Hepatocyte (in vitro differentiated cells): ENCODE results near the gene LRRC9. TPM values are rescaled to one million over a fixed set of nuclear protein-coding genes. Genes with fewer than 3 reads are reported as not detected.
"Not testable (repeated sequence)": the region's sequence is repeated elsewhere in the genome, so short reads cannot be mapped to it uniquely, and the experiment has no call there.

Source experiments
- DNase-seq: peaks from one replicate; pipeline ENCODE4 v3.0.0-alpha.2; 2016; ENCODE audit warnings: low spot score
- H2AFZ ChIP-seq: fragments of 200-600 bp; sonication (generic); 2 replicates; pipeline ENCODE4 v1.6.0; 2016; ENCODE audit warnings: antibody characterized with exemption, mild to moderate bottlenecking
- H3K27ac ChIP-seq: fragments of 200-600 bp; sonication (generic); 2 replicates; pipeline ENCODE4 v1.5.1; 2016; ENCODE audit warnings: mild to moderate bottlenecking
- H3K27me3 ChIP-seq: fragments of 200-600 bp; sonication (generic); 2 replicates; pipeline ENCODE4 v1.6.1; 2016
- H3K36me3 ChIP-seq: fragments of 200-600 bp; sonication (generic); replicated peaks from 2 replicates; pipeline ENCODE4 v1.5.1; 2016; ENCODE audit warnings: low read depth; ENCODE audit not compliant: insufficient read depth
- H3K4me1 ChIP-seq: fragments of 200-600 bp; sonication (generic); 2 replicates; pipeline ENCODE4 v1.5.1; 2016; ENCODE audit warnings: mild to moderate bottlenecking, moderate library complexity; ENCODE audit not compliant: insufficient read depth
- H3K4me2 ChIP-seq: fragments of 200-600 bp; sonication (generic); 2 replicates; pipeline ENCODE4 v1.6.0; 2016
- H3K4me3 ChIP-seq: fragments of 200-600 bp; sonication (generic); 2 replicates; pipeline ENCODE4 v1.5.1; 2016; ENCODE audit warnings: mild to moderate bottlenecking
- H3K79me2 ChIP-seq: fragments of 200-600 bp; sonication (generic); 2 replicates; pipeline ENCODE4 v1.6.0; 2017; ENCODE audit warnings: mild to moderate bottlenecking
- H3K9me2 ChIP-seq: fragments of 200-600 bp; sonication (generic); replicated peaks from 2 replicates; pipeline ENCODE4 v1.6.0; 2017; ENCODE audit warnings: mild to moderate bottlenecking; ENCODE audit not compliant: insufficient read depth
- H3K9me3 ChIP-seq: fragments of 200-600 bp; sonication (generic); 2 replicates; pipeline ENCODE4 v1.5.1; 2016; ENCODE audit warnings: low read depth, mild to moderate bottlenecking
- H4K20me1 ChIP-seq: fragments of 200-600 bp; sonication (generic); 2 replicates; pipeline ENCODE4 v1.6.0; 2016; ENCODE audit warnings: mild to moderate bottlenecking; ENCODE audit not compliant: insufficient read depth, poor library complexity, severe bottlenecking
- CTCF ChIP-seq: fragments of 200-600 bp; sonication (generic); IDR thresholded peaks from 2 replicates; pipeline ENCODE4 v1.5.1; 2016; ENCODE audit warnings: antibody characterized with exemption, mild to moderate bottlenecking; ENCODE audit not compliant: poor library complexity
- EZH2 ChIP-seq: fragments of 200-600 bp; sonication (generic); IDR thresholded peaks from 2 replicates; pipeline ENCODE4 v1.6.1; 2016; ENCODE audit warnings: antibody characterized with exemption, mild to moderate bottlenecking, borderline replicate concordance
- EZH2phosphoT487 ChIP-seq: fragments of 200-600 bp; sonication (generic); IDR thresholded peaks from one replicate; pipeline ENCODE4 v1.6.1; 2018; ENCODE audit warnings: antibody characterized with exemption, mild to moderate bottlenecking, low read depth, moderate library complexity; ENCODE audit not compliant: unreplicated experiment, severe bottlenecking
- WGBS: methylation state at CpG from one replicate; pipeline ENCODE4 v1.1.6; 2016; ENCODE audit warnings: low lambda C conversion rate; ENCODE audit errors: missing lambda C conversion rate; 5-methylcytosine and 5-hydroxymethylcytosine counted together
- polyA plus RNA-seq: library from polyadenylated mRNA; unstranded; fragments of >200 nt; fragmentation: Nextera tagmentation; extraction: Ambion mirVana; gene quantifications from 2 replicates; pipeline ENCODE4 v1.2.1, GENCODE V29; 2016
- total RNA-seq: library from RNA; depleted of rRNA; stranded (reverse); fragments of >200 nt; gene quantifications from 2 replicates; pipeline ENCODE4 v1.2.3, GENCODE V29; 2014

The LRRC9 gene
- total and polyA plus RNA-seq, 2 experiments from 2014 or later, result 0.13 to 2.1 TPM

GRCh38 chr14:60002819-60003492 is 83.0 kb downstream of the LRRC9 start:
- 76% methylated on average over 2 of the region's 2 CpGs for WGBS
- TF ChIP-seq EZH2, result no peak
- no peak for TF ChIP-seq CTCF
- no peak for TF ChIP-seq EZH2phosphoT487
- DNase-seq, result peak; percentile 19

GRCh38 chr14:60003991-60004390 is 84.0 kb downstream of the LRRC9 start:
- H3K4me3 ChIP-seq, result no peak overlapping the region
- H4K20me1 ChIP-seq, result no peaks in the 10 kb centered on the region
- no peak for TF ChIP-seq EZH2
- TF ChIP-seq CTCF, result no peak
- no peak for TF ChIP-seq EZH2phosphoT487
- H3K27me3 ChIP-seq, result no peaks in the 10 kb centered on the region
- H3K27ac ChIP-seq, result peak overlapping the region; percentile 67
- no peak overlapping the region for H2AFZ ChIP-seq
- peaks cover 10% of the 10 kb centered on the region for H3K4me1 ChIP-seq
- H3K36me3 ChIP-seq, result no peaks in the 10 kb centered on the region
- no peaks in the 10 kb centered on the region for H3K9me3 ChIP-seq
- H3K9me2 ChIP-seq, result no peaks in the 10 kb centered on the region
- H3K79me2 ChIP-seq, result no peaks in the 10 kb centered on the region
- H3K4me2 ChIP-seq, result peak overlapping the region; percentile 54
- 40% methylated on average over 3 of the region's 3 CpGs for WGBS
- peak; percentile 11 for DNase-seq

More at GRCh38 chr14:60002819-60003492, 83.0 kb downstream of the LRRC9 start:
- H2AFZ ChIP-seq, result no peak overlapping the region
- no peaks in the 10 kb centered on the region for H3K79me2 ChIP-seq
- H3K9me2 ChIP-seq, result no peaks in the 10 kb centered on the region
- no peaks in the 10 kb centered on the region for H4K20me1 ChIP-seq
- peak overlapping the region; percentile 67 for H3K27ac ChIP-seq
- H3K4me2 ChIP-seq, result peak overlapping the region; percentile 54
- no peaks in the 10 kb centered on the region for H3K9me3 ChIP-seq
- H3K36me3 ChIP-seq, result no peaks in the 10 kb centered on the region
- H3K27me3 ChIP-seq, result no peaks in the 10 kb centered on the region
- peaks cover 10% of the 10 kb centered on the region for H3K4me1 ChIP-seq
- H3K4me3 ChIP-seq, result no peak overlapping the region

DNA sequence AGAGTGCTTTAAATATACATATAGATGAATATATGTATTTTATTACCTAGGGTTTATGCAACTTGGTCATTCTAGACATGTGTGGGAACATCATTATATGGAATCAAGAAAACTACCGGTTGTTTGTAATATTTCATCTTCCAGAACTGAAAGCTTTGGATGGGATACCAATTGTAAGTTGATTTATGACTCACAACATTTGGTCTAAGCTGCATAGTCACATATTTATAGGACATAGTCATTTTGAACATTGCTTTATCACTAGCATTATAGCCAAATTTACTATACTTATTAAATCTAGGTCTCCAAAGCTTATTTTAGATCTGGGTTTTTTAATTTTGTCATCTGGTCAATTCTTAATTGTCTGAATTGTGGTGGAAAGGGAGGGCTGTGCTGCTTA is 88.1 kb downstream of the LRRC9 start:
- Histone ChIP-seq H3K9me3 (no peaks in the 10 kb centered on the region), H3K79me2 (no peaks in the 10 kb centered on the region), H3K27me3 (no peaks in the 10 kb centered on the region), H3K36me3 (no peaks in the 10 kb centered on the region), H3K4me1 (peaks cover 6% of the 10 kb centered on the region), H4K20me1 (no peaks in the 10 kb centered on the region), H3K4me3 (no peak overlapping the region), H2AFZ (no peak overlapping the region), H3K27ac (no peak overlapping the region), H3K4me2 (no peak overlapping the region), H3K9me2 (no peaks in the 10 kb centered on the region)
- WGBS, result 81% methylated on average over 1 of the region's 1 CpG
- TF ChIP-seq CTCF (no peak), EZH2 (no peak), EZH2phosphoT487 (no peak)
- DNase-seq, result no peak

GRCh38 chr14:60010263-60010662 is 90.3 kb downstream of the LRRC9 start:
- not testable (repeated sequence) for H3K4me3 ChIP-seq, H3K79me2 ChIP-seq, H4K20me1 ChIP-seq, H3K9me2 ChIP-seq, H3K4me1 ChIP-seq, H2AFZ ChIP-seq, DNase-seq, H3K9me3 ChIP-seq, H3K27ac ChIP-seq, H3K27me3 ChIP-seq, H3K4me2 ChIP-seq, H3K36me3 ChIP-seq
- 65% methylated on average over 4 of the region's 4 CpGs for WGBS
